ENCODE measurements around the gene PMVK. TPM values are rescaled to one million over a fixed set of nuclear protein-coding genes. Genes with fewer than 3 reads are reported as not detected.

Gene PMVK
- total RNA-seq, 3 donors from 2014 or later (not counting 1 experiment from before 2014, with no cell fraction given), result 9.0 to 12.1 (median 11.0) TPM

DNA sequence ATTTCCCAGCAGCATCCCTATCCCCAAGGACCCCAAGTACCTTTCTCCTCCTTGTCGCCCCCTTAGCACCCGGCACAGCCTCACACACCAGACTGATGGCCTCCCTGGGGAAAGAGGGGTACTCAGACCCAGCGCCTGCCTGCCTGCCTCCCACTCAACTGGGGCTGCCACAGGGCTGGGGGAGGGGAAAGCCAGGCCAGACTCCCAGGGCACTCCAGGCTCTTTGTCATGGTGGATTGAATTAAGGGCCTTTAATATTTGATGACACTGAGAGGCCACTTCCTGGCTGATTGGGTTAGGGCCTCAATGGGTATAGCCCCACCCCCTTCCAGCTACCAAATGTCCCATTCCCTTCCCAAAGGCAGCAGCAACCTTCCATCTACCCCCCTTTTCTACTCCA, 32.2 kb upstream of the PMVK start:
- Mint-ChIP-seq H3K27me3 (ENCODE audit: low read depth in 2 of 2) (no peaks in the 10 kb centered on the region), H3K36me3 (no peaks in the 10 kb centered on the region), H3K4me3 (no peak overlapping the region), H3K27ac (peak overlapping the region in 1 of 2 donors; percentile 67), H3K9me3 (no peaks in the 10 kb centered on the region), H3K4me1 (peaks cover 20 to 44% of the 10 kb centered on the region in 2 donors)
- DNase-seq, result no peak
- ATAC-seq, result no peak
- H3K27ac ChIP-seq (ENCODE audit: low read length), result no peak overlapping the region
- intact Hi-C loops (cut with micrococcal nuclease), result no loop called here
- H3K27me3 ChIP-seq (ENCODE audit: control insufficient read depth, insufficient read depth, low read length), result no peaks in the 10 kb centered on the region
- TF ChIP-seq CTCF (IDR thresholded peaks at IDR 0.05), result no peak
- H3K4me1 ChIP-seq (ENCODE audit: control insufficient read depth, insufficient read depth, low read length), result peaks cover 31% of the 10 kb centered on the region
- no peak overlapping the region for H3K4me3 ChIP-seq (ENCODE audit: low read length)
- WGBS (ENCODE audit: insufficient coverage), result 100% methylated on average over 3 of the region's 3 CpGs
- no peaks in the 10 kb centered on the region for H3K9me3 ChIP-seq (ENCODE audit: control insufficient read depth, insufficient read depth, low read length)
- peaks cover 44% of the 10 kb centered on the region for H3K36me3 ChIP-seq (ENCODE audit: control insufficient read depth, insufficient read depth, low read length)

- 91% methylated on average over 5 of the region's 5 CpGs for WGBS (ENCODE audit: insufficient coverage)
- no peak overlapping the region for H3K27ac ChIP-seq (ENCODE audit: low read length)
- H3K36me3 Mint-ChIP-seq, result no peaks in the 10 kb centered on the region
- no peaks in the 10 kb centered on the region for H3K9me3 ChIP-seq (ENCODE audit: control insufficient read depth, insufficient read depth, low read length)
- H3K4me3 Mint-ChIP-seq, result no peak overlapping the region
- no peaks in the 10 kb centered on the region for H3K9me3 Mint-ChIP-seq
- H3K36me3 ChIP-seq (ENCODE audit: control insufficient read depth, insufficient read depth, low read length), result peaks cover 52% of the 10 kb centered on the region
- H3K27me3 Mint-ChIP-seq (ENCODE audit: low read depth in 2 of 2), result no peaks in the 10 kb centered on the region
- no peak for ATAC-seq
- no peaks in the 10 kb centered on the region for H3K27me3 ChIP-seq (ENCODE audit: control insufficient read depth, insufficient read depth, low read length)
- no peak overlapping the region for H3K4me3 ChIP-seq (ENCODE audit: low read length)
- peak overlapping the region in 1 of 2 donors; percentile 38 for H3K27ac Mint-ChIP-seq
- DNase-seq, result no peak
- peaks cover 17 to 50% of the 10 kb centered on the region in 2 donors for H3K4me1 Mint-ChIP-seq
- H3K4me1 ChIP-seq (ENCODE audit: control insufficient read depth, insufficient read depth, low read length), result peaks cover 27% of the 10 kb centered on the region
- no peak for TF ChIP-seq CTCF (IDR thresholded peaks at IDR 0.05)
- intact Hi-C loops (cut with micrococcal nuclease), result no loop called here
Measured at GRCh38 chr1:154967331-154967950, 30.9 kb upstream of the PMVK start.

- ATAC-seq, result no peak
- no peak for DNase-seq
- H3K4me3 ChIP-seq (ENCODE audit: low read length), result no peak overlapping the region
- H3K27ac ChIP-seq (ENCODE audit: low read length), result no peak overlapping the region
- Mint-ChIP-seq H3K4me3 (no peak overlapping the region), H3K36me3 (no peaks in the 10 kb centered on the region), H3K9me3 (no peaks in the 10 kb centered on the region), H3K27me3 (ENCODE audit: low read depth in 2 of 2) (no peaks in the 10 kb centered on the region), H3K27ac (peak overlapping the region in 1 of 2 donors; percentile 40), H3K4me1 (peaks cover 13 to 47% of the 10 kb centered on the region in 2 donors)
- peaks cover 52% of the 10 kb centered on the region for H3K36me3 ChIP-seq (ENCODE audit: control insufficient read depth, insufficient read depth, low read length)
- TF ChIP-seq CTCF (IDR thresholded peaks at IDR 0.05), result no peak
- no peaks in the 10 kb centered on the region for H3K27me3 ChIP-seq (ENCODE audit: control insufficient read depth, insufficient read depth, low read length)
- peaks cover 24% of the 10 kb centered on the region for H3K4me1 ChIP-seq (ENCODE audit: control insufficient read depth, insufficient read depth, low read length)
- no peaks in the 10 kb centered on the region for H3K9me3 ChIP-seq (ENCODE audit: control insufficient read depth, insufficient read depth, low read length)
- intact Hi-C loops (cut with micrococcal nuclease), result no loop called here
- 98% methylated on average over 6 of the region's 7 CpGs for WGBS (ENCODE audit: insufficient coverage)
Measured at GRCh38 chr1:154966111-154966510, 29.6 kb upstream of the PMVK start.

GRCh38 chr1:154964359-154964758, 27.8 kb upstream of the PMVK start:
- no peak for DNase-seq
- whole genome bisulfite sequencing (ENCODE audit: insufficient coverage), result 92% methylated on average over 6 of the region's 6 CpGs
- H3K36me3 ChIP-seq (ENCODE audit: control insufficient read depth, insufficient read depth, low read length), result peaks cover 55% of the 10 kb centered on the region
- H3K4me3 ChIP-seq (ENCODE audit: low read length), result no peak overlapping the region
- intact Hi-C loops (cut with micrococcal nuclease), result no loop called here
- peaks cover 23 to 41% of the 10 kb centered on the region in 2 donors for H3K4me1 Mint-ChIP-seq
- H3K9me3 Mint-ChIP-seq, result no peaks in the 10 kb centered on the region
- H3K27ac ChIP-seq (ENCODE audit: low read length), result no peak overlapping the region
- no peaks in the 10 kb centered on the region for H3K27me3 ChIP-seq (ENCODE audit: control insufficient read depth, insufficient read depth, low read length)
- H3K27ac Mint-ChIP-seq, result no peak overlapping the region
- H3K4me3 Mint-ChIP-seq, result no peak overlapping the region
- no peaks in the 10 kb centered on the region for H3K36me3 Mint-ChIP-seq
- H3K27me3 Mint-ChIP-seq (ENCODE audit: low read depth in 2 of 2), result no peaks in the 10 kb centered on the region
- TF ChIP-seq CTCF (IDR thresholded peaks at IDR 0.05), result no peak
- no peak for ATAC-seq
- H3K9me3 ChIP-seq (ENCODE audit: control insufficient read depth, insufficient read depth, low read length), result no peaks in the 10 kb centered on the region
- peaks cover 20% of the 10 kb centered on the region for H3K4me1 ChIP-seq (ENCODE audit: control insufficient read depth, insufficient read depth, low read length)

All from natural killer cell (primary cell).